ENCODE data around the gene IGF1. TPM values are rescaled to one million over a fixed set of nuclear protein-coding genes. Genes with fewer than 3 reads are reported as not detected.

The IGF1 gene
- total and polyA plus RNA-seq, 2 experiments from 2014 or later = not detected

DNA sequence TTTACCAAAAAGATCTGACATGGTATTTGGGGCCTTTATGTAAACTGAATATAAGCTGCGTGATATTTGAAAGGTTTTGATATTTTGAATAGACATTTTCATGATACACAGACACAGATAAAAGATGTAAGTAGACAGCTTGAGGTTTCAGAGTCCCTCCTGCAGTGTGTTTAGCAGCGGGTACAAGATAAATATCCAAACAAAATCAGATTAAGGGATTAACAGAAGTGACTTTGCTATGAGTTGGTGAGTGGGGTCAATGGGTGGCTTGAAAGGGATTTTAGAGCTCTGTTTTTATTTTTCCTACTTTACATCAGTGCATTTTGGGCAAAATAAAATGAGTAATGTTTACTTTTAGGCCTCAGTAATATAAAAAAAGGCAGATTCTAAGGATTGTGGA is 84.1 kb downstream of the IGF1 start:
- no peaks in the 10 kb centered on the region for H3K4me1 ChIP-seq (ENCODE audit: low read depth)
- TF ChIP-seq, protein P1, sequence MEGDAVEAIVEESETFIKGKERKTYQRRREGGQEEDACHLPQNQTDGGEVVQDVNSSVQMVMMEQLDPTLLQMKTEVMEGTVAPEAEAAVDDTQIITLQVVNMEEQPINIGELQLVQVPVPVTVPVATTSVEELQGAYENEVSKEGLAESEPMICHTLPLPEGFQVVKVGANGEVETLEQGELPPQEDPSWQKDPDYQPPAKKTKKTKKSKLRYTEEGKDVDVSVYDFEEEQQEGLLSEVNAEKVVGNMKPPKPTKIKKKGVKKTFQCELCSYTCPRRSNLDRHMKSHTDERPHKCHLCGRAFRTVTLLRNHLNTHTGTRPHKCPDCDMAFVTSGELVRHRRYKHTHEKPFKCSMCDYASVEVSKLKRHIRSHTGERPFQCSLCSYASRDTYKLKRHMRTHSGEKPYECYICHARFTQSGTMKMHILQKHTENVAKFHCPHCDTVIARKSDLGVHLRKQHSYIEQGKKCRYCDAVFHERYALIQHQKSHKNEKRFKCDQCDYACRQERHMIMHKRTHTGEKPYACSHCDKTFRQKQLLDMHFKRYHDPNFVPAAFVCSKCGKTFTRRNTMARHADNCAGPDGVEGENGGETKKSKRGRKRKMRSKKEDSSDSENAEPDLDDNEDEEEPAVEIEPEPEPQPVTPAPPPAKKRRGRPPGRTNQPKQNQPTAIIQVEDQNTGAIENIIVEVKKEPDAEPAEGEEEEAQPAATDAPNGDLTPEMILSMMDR (IDR thresholded peaks at IDR 0.05; ENCODE audit: low read depth, low read length) = no peak
- H3K27ac ChIP-seq = no peak overlapping the region
- no peaks in the 10 kb centered on the region for H3K36me3 ChIP-seq
- H3K9me3 ChIP-seq (ENCODE audit: low read depth) = no peaks in the 10 kb centered on the region
- no peak overlapping the region for H3K4me3 ChIP-seq
- H3K27me3 ChIP-seq = no peaks in the 10 kb centered on the region
- no peak for DNase-seq (ENCODE audit: low read depth in 1 of 2, low spot score in 1 of 2)

DNA sequence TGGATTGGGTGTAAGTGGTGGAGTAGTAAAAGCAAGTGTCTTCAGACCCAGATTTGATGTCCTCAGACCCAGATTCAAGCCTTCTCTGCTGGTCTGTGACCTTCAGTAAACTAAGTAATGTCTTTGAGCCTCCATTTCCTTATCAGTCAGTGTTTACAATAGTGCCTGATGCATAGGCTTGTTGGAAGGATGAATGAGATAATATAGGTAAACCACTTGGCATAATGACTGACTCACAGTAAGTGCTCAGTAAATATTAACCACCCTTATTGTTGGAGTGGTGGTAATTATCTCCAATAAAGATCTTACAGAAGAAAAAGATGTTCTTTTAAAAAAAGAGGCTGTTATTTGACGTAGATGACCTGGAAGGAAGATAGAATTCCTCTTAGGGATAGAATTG is 86.2 kb downstream of the IGF1 start:
- no peaks in the 10 kb centered on the region for H3K27me3 ChIP-seq
- DNase-seq (ENCODE audit: low read depth in 1 of 2, low spot score in 1 of 2) = no peak
- H3K9me3 ChIP-seq (ENCODE audit: low read depth) = no peaks in the 10 kb centered on the region
- no peak overlapping the region for H3K27ac ChIP-seq
- TF ChIP-seq, protein P1 (IDR thresholded peaks at IDR 0.05; ENCODE audit: low read depth, low read length) = no peak
- H3K4me1 ChIP-seq (ENCODE audit: low read depth) = no peaks in the 10 kb centered on the region
- no peaks in the 10 kb centered on the region for H3K36me3 ChIP-seq
- no peak overlapping the region for H3K4me3 ChIP-seq

DNA sequence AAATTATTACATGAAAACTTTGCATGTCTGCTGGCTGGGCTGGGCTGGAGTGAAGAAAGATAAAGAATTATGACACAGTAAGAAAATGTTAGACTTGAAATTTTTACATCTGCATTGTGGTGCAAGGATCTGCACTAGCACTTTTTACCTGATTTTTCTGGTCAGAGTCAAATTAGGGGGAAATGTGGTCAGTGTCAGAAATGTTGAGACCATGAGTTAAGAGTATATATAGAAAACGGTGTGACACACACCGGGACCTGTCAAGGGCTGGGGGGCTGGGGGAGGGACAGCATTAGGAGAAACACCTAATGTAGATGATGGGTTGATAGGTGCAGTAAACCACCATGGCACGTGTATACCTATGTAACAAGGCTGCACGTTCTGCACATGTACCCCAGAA is 90.3 kb downstream of the IGF1 start:
- Histone ChIP-seq H3K27ac (no peak overlapping the region), H3K4me1 (ENCODE audit: low read depth) (no peaks in the 10 kb centered on the region), H3K9me3 (ENCODE audit: low read depth) (no peaks in the 10 kb centered on the region), H3K27me3 (no peaks in the 10 kb centered on the region), H3K36me3 (no peaks in the 10 kb centered on the region), H3K4me3 (no peak overlapping the region)
- TF ChIP-seq, protein P1 (IDR thresholded peaks at IDR 0.05; ENCODE audit: low read depth, low read length) = no peak
- DNase-seq (ENCODE audit: low read depth in 1 of 2, low spot score in 1 of 2) = no peak

DNA sequence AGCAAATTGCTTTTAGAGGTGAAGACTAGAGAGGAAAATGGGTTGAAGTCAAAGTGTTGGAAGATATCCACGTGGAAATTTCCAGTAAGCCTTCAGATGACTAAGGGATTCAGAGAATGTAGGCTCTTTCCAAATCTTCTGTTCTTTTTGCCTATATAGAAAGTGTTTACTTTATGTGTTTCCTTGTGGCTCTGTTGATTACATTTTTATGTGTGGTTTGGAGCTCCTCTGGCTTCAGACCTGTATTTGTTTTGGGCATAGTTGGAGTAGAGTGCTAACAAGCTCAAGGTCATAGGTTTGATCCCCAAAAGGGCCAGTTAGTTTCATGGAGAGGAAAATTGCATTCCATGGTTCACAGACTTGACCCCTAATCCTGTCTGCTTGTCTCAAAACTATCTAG is 91.9 kb downstream of the IGF1 start:
- no peaks in the 10 kb centered on the region for H3K27me3 ChIP-seq
- H3K9me3 ChIP-seq (ENCODE audit: low read depth) = no peaks in the 10 kb centered on the region
- no peaks in the 10 kb centered on the region for H3K36me3 ChIP-seq
- H3K4me1 ChIP-seq (ENCODE audit: low read depth) = no peaks in the 10 kb centered on the region
- no peak overlapping the region for H3K4me3 ChIP-seq
- no peak for DNase-seq (ENCODE audit: low read depth in 1 of 2, low spot score in 1 of 2)
- TF ChIP-seq, protein P1 (IDR thresholded peaks at IDR 0.05; ENCODE audit: low read depth, low read length) = no peak
- no peak overlapping the region for H3K27ac ChIP-seq

DNA sequence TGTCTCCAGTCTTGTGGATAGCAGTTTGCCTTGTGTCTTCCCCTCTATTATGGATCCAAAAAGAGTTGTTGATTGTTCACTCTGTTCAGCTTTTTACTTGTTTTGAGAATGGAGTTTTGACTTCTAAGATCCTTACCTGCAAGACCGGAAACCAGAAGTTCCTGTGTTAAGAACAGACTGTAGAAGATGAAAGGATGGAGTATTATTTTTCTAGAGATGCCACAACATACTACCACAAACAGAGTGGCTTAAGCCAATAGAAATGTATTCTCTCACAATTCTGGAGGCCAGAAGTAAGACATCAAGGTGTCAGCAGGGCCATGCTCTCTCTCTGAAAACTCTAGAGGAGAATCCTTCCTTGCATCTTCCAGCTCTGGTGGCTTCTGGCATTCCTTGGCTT is 95.0 kb downstream of the IGF1 start:
- TF ChIP-seq, protein P1 (IDR thresholded peaks at IDR 0.05; ENCODE audit: low read depth, low read length) = no peak
- no peak for DNase-seq (ENCODE audit: low read depth in 1 of 2, low spot score in 1 of 2)
- Histone ChIP-seq H3K9me3 (ENCODE audit: low read depth) (no peaks in the 10 kb centered on the region), H3K4me1 (ENCODE audit: low read depth) (no peaks in the 10 kb centered on the region), H3K4me3 (no peak overlapping the region), H3K27me3 (no peaks in the 10 kb centered on the region), H3K36me3 (no peaks in the 10 kb centered on the region), H3K27ac (no peak overlapping the region)

All from cardiac muscle cell (in vitro differentiated cells and primary cell).